Colonic mucosa (tissue), 4 donors: ENCODE data around the gene RGMA. TPM values are rescaled to one million over a fixed set of nuclear protein-coding genes. Genes with fewer than 3 reads are reported as not detected.

Experiments used
- DNase-seq: peaks from one replicate; pipeline ENCODE4 v3.0.0-alpha.2; 2020
- H3K27ac ChIP-seq: fragments of 200-600 bp; one replicate; pipeline ENCODE4 v1.8.0; 2021
- H3K27me3 ChIP-seq: fragments of 200-600 bp; one replicate; pipeline ENCODE4 v1.8.0; 2021
- H3K36me3 ChIP-seq: fragments of 200-600 bp; one replicate; pipeline ENCODE4 v1.8.0; 2021
- H3K4me1 ChIP-seq: fragments of 200-600 bp; one replicate; pipeline ENCODE4 v1.8.0; 2021; ENCODE audit warnings: mild to moderate bottlenecking
- H3K4me3 ChIP-seq: fragments of 200-600 bp; one replicate; pipeline ENCODE4 v1.8.0; 2021
- H3K9ac ChIP-seq, 2 donors: one replicate each; pipeline ENCODE4 v1.7.0; 2013; ENCODE audit warnings: control low read depth in 2 of 2, low read depth in 2 of 2, low read length in 2 of 2
- H3K9me3 ChIP-seq: fragments of 200-600 bp; one replicate; pipeline ENCODE4 v1.8.0; 2021
- CTCF ChIP-seq: fragments of 200-600 bp; IDR thresholded peaks from one replicate; pipeline ENCODE4 v1.8.0; 2022; ENCODE audit warnings: antibody characterized with exemption, mild to moderate bottlenecking
- intact Hi-C: fragments of 100-400 bp; cut with DNase I; formaldehyde crosslinking; loops from one replicate; pipeline ENCODE4 v1.14.1; 2022
- total RNA-seq, 2 donors: library from RNA; stranded (reverse); fragmentation: NEBNext Ultra II Directional in 1 of 2; extraction: Animal tissue kit (Norgen Biotek cat#: 25700) in 1 of 2; gene quantifications; one replicate each; pipeline ENCODE4 v1.2.1, GENCODE V29; 2021
- donor health status: healthy.
- donor health status: DM: no; HTN: no; CAD: no.
- donor health status: DM: no; HTN: no; CAD: no.

RGMA gene
- total RNA-seq, 2 donors from 2014 or later, result 4.2 to 12.4 TPM

DNA sequence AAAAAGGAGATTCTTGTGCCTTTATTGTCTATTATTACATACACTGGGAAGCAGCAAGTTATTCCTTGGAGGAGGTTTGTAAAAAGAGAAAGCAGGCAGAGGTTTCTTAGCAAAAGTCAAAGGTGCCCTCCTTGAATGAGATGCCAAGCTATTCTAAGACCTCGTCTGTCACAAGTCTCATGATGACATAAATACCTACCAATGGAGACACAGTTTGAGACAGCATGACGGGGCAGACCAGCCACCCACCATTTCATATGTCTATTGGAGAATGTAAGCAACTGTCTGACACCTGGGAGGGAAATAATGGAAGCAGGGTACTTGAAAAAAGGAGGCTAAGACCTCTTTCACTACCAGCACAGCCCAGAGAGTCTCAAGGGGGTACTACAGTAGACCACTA lies 2.2 kb downstream of the RGMA start:
- peaks cover 43% of the 10 kb centered on the region for H3K27me3 ChIP-seq
- H3K36me3 ChIP-seq, result no peaks in the 10 kb centered on the region
- DNase-seq, result no peak
- H3K4me1 ChIP-seq, result peaks cover 8% of the 10 kb centered on the region
- intact Hi-C loops, result loop anchor here (5.0 kb wide), 1 partner anchor 1036 kb away; no protein-coding TSS in a partner anchor
- H3K27ac ChIP-seq, result no peak overlapping the region
- H3K4me3 ChIP-seq, result no peak overlapping the region
- H3K9me3 ChIP-seq, result no peaks in the 10 kb centered on the region
- H3K9ac ChIP-seq, result no peak overlapping the region
- no peak for TF ChIP-seq CTCF

DNA sequence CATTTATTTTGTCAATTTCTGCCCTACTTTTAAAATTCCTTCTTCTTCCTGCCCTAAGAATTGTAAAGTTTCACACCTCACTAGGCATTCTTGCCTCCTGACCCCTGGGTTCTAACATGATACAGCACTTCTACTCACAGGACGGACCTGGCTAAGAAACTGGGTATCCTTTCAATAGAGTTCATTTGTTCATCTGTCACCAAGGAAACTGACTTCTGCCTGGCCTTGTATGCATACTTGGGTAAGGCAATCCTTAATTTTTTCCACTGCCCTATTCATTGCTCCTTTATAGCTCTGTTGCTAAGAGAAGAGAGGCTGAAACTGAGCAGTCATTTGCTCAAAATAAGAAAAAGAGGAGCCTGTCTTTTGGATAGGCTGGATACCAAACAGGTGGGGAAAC lies 3.3 kb downstream of the RGMA start:
- intact Hi-C loops, result loop anchor here (5.0 kb wide), 1 partner anchor 1037 kb away; no protein-coding TSS in a partner anchor
- Histone ChIP-seq H3K4me1 (peaks cover 8% of the 10 kb centered on the region), H3K4me3 (no peak overlapping the region), H3K9me3 (no peaks in the 10 kb centered on the region), H3K9ac (no peak overlapping the region), H3K27ac (no peak overlapping the region), H3K27me3 (peaks cover 39% of the 10 kb centered on the region), H3K36me3 (no peaks in the 10 kb centered on the region)
- DNase-seq, result no peak
- no peak for TF ChIP-seq CTCF

DNA sequence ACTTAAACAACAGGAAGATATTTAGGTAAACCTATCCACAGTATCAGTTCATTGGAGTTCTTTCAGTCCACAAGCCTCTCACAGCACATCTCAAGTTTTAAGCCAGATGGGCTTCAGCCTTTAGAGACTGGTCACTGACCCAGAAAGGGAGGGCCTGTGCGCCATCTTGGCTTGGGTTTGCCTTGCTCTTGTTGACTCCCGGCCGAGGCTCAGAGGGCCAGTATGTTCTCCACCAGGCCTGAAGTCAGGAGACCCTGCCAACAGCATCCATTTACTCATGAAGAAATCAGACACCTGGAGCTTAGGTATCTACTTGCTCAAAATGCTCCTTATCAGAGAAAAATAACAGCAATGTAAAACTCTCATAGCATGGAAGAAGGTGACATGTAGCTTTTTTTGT lies 6.2 kb downstream of the RGMA start:
- Histone ChIP-seq H3K36me3 (no peaks in the 10 kb centered on the region), H3K27ac (no peak overlapping the region), H3K9ac (no peak overlapping the region), H3K27me3 (peaks cover 16% of the 10 kb centered on the region), H3K4me1 (no peaks in the 10 kb centered on the region), H3K4me3 (no peak overlapping the region), H3K9me3 (no peaks in the 10 kb centered on the region)
- no peak for DNase-seq
- no peak for TF ChIP-seq CTCF
- intact Hi-C loops, result no loop called here

DNA sequence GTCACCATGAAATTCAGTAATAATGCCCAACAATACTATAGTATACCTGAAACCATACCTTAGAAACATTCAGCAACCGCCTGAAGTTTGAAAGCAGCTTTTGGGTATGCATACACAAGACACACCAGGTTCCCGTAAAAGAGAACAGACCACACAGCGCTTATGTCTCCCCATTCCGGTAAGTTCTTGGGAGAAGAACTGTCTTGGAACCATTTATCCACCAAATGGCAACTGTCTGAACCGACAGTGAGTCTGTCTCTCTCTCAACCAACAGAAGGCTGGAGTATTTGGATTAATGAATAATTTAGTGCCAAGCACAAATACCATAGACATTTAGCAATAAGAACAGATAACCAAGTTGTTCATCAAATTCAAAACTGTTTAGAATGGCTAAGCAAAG lies 7.6 kb downstream of the RGMA start:
- no peak for DNase-seq
- no peaks in the 10 kb centered on the region for H3K4me1 ChIP-seq
- no peak overlapping the region for H3K27ac ChIP-seq
- no peaks in the 10 kb centered on the region for H3K9me3 ChIP-seq
- peaks cover 4% of the 10 kb centered on the region for H3K27me3 ChIP-seq
- H3K9ac ChIP-seq, result no peak overlapping the region
- intact Hi-C loops, result no loop called here
- H3K4me3 ChIP-seq, result no peak overlapping the region
- no peak for TF ChIP-seq CTCF
- H3K36me3 ChIP-seq, result no peaks in the 10 kb centered on the region

GRCh38 chr15:93080451-93080850 lies 8.6 kb downstream of the RGMA start:
- TF ChIP-seq CTCF, result no peak
- Histone ChIP-seq H3K27me3 (no peaks in the 10 kb centered on the region), H3K36me3 (no peaks in the 10 kb centered on the region), H3K9me3 (no peaks in the 10 kb centered on the region), H3K27ac (no peak overlapping the region), H3K4me1 (no peaks in the 10 kb centered on the region), H3K9ac (no peak overlapping the region), H3K4me3 (no peak overlapping the region)
- no peak for DNase-seq
- intact Hi-C loops, result no loop called here

DNA sequence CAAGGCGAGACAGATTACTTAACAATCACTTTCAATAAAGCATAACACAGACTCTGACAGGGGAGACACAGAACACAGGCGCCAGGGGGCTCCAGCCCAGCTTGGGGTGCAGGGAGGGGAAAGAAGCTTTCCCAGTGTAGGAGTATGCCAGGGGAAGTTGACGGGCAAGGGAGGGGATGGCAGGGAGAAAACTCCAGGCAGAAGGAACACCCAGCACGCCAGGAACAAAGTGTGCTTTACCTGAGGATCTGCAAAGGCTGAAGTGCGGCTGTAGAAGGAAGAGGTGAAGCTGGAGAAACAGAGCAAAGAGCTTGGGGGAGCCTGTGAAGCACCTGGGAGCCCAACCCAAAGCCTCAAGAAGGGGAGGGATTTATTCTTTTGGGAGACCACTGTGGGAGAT lies 12.1 kb downstream of the RGMA start:
- Histone ChIP-seq H3K9me3 (no peaks in the 10 kb centered on the region), H3K27me3 (peaks cover 24% of the 10 kb centered on the region), H3K27ac (no peak overlapping the region), H3K9ac (no peak overlapping the region), H3K4me3 (no peak overlapping the region), H3K36me3 (no peaks in the 10 kb centered on the region), H3K4me1 (no peaks in the 10 kb centered on the region)
- no peak for DNase-seq
- no peak for TF ChIP-seq CTCF
- intact Hi-C loops, result no loop called here
